CD4-positive, alpha-beta T cell treated with Interleukin-6 for 4 hours (primary cell): ENCODE data around the gene TNFRSF4.

ENCODE experiments used
- DNase-seq: peaks from one replicate; pipeline ENCODE4 v3.0.0-alpha.2; 2020; ENCODE audit warnings: mixed read lengths

The TNFRSF4 gene

DNA sequence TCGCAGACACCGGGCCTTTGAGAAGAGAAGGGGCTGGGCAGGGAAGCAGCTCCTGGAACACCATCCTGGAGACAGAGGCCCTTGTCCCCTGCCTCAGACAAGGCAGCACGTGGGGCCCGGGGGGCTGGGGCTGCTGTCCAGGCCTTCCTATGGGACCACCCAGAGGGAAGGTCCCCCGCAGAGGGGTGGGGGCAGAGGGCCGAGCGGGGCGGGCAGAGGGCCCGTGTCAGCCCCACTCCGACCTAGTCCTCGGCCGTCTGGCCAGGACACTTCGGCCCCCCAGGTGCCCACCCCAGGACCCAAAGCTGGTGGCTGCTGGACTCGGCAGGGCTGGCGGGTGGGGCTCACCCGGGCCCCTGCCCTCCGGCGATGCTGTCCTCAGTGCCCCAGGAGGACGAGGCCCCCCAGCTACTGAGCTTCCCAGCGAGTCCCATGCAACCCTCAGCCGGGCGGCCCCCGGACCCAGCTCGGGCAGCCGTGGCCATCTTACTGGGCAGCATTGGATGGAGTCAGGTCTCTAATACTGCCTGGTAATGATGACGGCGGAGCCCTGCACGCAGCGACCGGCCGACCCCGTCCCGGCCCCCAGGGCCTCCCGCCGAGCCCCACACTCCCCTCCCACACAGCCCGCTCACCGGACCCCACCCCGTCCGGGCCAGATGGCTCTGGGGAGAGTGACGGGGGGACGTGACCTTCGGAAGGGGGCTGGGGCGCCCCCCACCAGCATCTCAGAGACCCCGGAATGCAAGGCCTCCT, 47.1 kb downstream of the TNFRSF4 start:
- DNase-seq, result no peak

- DNase-seq, result no peak
Observed at GRCh38 chr1:1165900-1166421, 48.0 kb downstream of the TNFRSF4 start.

- DNase-seq, result no peak
Observed at GRCh38 chr1:1165485-1165884, 48.5 kb downstream of the TNFRSF4 start.

DNA sequence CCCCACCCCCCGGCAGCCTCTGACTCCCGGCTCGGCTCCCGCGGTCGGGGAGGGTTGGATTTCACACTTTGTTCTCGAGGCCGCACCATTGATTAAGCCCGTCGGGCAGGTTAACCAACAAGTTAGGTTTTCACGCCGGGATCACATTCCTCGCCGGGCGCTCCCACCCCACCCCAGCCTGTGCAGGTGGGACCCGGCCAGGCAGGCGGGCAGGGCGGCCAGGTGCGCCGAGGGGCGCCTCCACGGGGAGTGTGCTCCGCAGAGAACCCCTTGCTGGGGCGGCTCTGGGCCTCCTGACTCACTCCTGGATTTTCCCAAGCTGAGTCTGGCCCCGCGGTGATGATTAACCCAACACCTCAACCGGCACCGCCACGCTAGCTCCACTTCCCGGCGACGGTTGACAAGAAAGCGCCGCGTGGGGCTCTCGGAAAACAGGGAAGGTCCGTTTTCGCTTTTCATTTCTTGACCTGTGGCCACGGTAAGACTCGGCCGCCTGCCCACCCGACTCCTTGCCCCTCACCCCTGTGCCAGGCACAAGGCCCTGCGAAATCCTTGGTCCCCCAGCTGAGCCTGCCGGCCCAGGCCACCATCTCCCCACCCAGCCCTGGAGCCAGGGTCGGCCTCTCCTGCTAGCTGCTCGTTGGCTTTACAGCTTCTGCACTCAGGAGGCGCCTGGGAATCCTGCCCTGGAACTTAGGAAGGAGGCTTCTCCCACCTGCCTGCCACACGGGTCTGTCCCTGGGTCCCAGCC, 49.1 kb downstream of the TNFRSF4 start:
- no peak for DNase-seq

GRCh38 chr1:1164361-1164700, 49.6 kb downstream of the TNFRSF4 start:
- DNase-seq, result no peak

- DNase-seq, result no peak
Observed at GRCh38 chr1:1163538-1164070, 50.3 kb downstream of the TNFRSF4 start.

- no peak for DNase-seq
Observed at GRCh38 chr1:1162597-1163537, 51.1 kb downstream of the TNFRSF4 start.

DNA sequence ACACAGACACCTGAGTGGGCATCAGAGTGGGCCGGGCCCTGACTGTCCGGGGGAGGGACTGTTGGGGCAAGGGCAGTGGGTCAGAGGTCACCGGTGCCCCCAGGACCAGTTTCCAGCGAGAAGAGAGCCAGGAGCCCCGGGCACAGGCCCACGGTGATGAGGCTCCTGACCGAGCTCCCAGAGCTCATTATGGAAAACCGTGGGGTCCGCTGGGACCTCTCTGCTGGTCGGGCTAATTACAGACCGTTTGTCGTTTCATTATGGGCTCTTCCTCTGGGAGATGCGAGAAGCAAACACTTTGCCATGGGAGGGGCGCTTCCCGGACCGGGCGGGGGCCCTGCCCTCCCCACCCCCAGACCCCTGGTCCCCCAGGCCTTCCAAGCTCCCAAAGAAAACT, 52.3 kb downstream of the TNFRSF4 start:
- no peak for DNase-seq
